GM12892 (cell line): ENCODE measurements around the gene ADAMTS5.

Experiments
- POLR2A ChIP-seq: IDR thresholded peaks from 2 replicates; pipeline ENCODE4 v1.6.1; 2011; ENCODE audit warnings: low read depth, low read length, control low read depth
- POLR2AphosphoS5 ChIP-seq: IDR thresholded peaks from 2 replicates; pipeline ENCODE4 v1.6.1; 2011; ENCODE audit warnings: low read depth, low read length, control low read depth
- TAF1 ChIP-seq: IDR thresholded peaks from 2 replicates; pipeline ENCODE4 v1.6.1; 2011; ENCODE audit warnings: low read depth, mild to moderate bottlenecking, control low read depth, low read length, borderline replicate concordance

DNA sequence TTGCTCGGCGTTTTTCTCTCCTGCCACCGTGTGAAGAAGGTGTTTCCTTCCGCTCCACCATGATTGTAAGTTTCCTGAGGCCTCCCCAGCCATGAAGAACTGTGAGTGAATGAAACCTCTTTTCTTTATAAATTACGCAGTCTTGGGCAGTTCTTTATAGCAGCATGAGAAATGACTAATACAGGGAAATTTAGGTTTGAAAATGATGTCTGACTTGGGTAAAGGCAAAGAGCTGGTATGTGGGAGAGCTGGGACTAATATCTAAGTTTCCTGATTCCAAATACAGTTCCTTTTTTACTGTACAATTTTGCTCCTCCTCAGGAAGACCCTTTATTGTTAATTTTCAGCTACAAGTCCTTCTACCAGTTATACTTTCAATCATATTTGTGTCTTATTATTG is 16.7 kb upstream of the ADAMTS5 start:
- no peak for TF ChIP-seq POLR2AphosphoS5
- TF ChIP-seq POLR2A = no peak
- no peak for TF ChIP-seq TAF1
